A673 (cell line): Measurements from ENCODE around the gene INPP5A. TPM values are rescaled to one million over a fixed set of nuclear protein-coding genes. Genes with fewer than 3 reads are reported as not detected.
"Not testable (repeated sequence)": the region's sequence is repeated elsewhere in the genome, so short reads cannot be mapped to it uniquely, and the experiment has no call there.

Experiments
- BruUV-seq: library from RNA; stranded (reverse); fragments of 400-500 nt; replicated peaks from 2 replicates; lab custom pipeline; 2021; lab: Mats Ljungman, UMichigan
- CTCF ChIA-PET: fragments of 300-600 bp; sonication (Branson Sonifier 250); formaldehyde crosslinking; loops from one replicate; lab custom pipeline; 2022; ENCODE audit warnings: antibody characterized with exemption; lab: Charles Lee
- POLR2A ChIA-PET: fragments of 300-600 bp; sonication (Branson Sonifier 250); formaldehyde crosslinking; loops from one replicate; lab custom pipeline; 2022; ENCODE audit warnings: antibody characterized with exemption; ENCODE audit not compliant: low non-redundant PET; lab: Charles Lee
- DNase-seq: peaks from one replicate; pipeline ENCODE4 v3.0.0-alpha.2; 2015; ENCODE audit warnings: low spot score
- H3K27ac ChIP-seq: fragments of 200-600 bp; sonication (generic); 2 replicates; pipeline ENCODE4 v1.5.1; 2016; ENCODE audit warnings: mixed run types, low read depth, mild to moderate bottlenecking, mixed read lengths, antibody characterized with exemption, low read length; ENCODE audit not compliant: poor library complexity, severe bottlenecking
- H3K27me3 ChIP-seq: fragments of 200-600 bp; sonication (generic); replicated peaks from 2 replicates; pipeline ENCODE4 v1.6.1; 2017; ENCODE audit warnings: mixed run types, low read depth, mild to moderate bottlenecking, mixed read lengths, antibody characterized with exemption, low read length; ENCODE audit not compliant: insufficient read depth, poor library complexity
- H3K36me3 ChIP-seq: fragments of 200-600 bp; sonication (generic); 2 replicates; pipeline ENCODE4 v1.6.1; 2016; ENCODE audit warnings: mixed run types, mild to moderate bottlenecking, mixed read lengths, antibody characterized with exemption, low read length; ENCODE audit not compliant: insufficient read depth, poor library complexity, severe bottlenecking
- H3K4me1 ChIP-seq: fragments of 200-600 bp; sonication (generic); 2 replicates; pipeline ENCODE4 v1.6.1; 2017; ENCODE audit warnings: mixed run types, mild to moderate bottlenecking, mixed read lengths, antibody characterized with exemption, low read length; ENCODE audit not compliant: insufficient read depth, poor library complexity, severe bottlenecking
- H3K4me3 ChIP-seq: fragments of 200-600 bp; sonication (generic); 2 replicates; pipeline ENCODE4 v1.5.1; 2016; ENCODE audit warnings: low read depth, mixed run types, mild to moderate bottlenecking, mixed read lengths, low read length; ENCODE audit not compliant: poor library complexity, severe bottlenecking
- H3K9me3 ChIP-seq: fragments of 200-600 bp; sonication (generic); 2 replicates; pipeline ENCODE4 v1.6.1; 2016; ENCODE audit warnings: mixed run types, low read depth, mild to moderate bottlenecking, mixed read lengths, antibody characterized with exemption, low read length; ENCODE audit not compliant: poor library complexity, severe bottlenecking
- CTCF ChIP-seq: fragments of 300-800, 200-600 bp; sonication (generic); conservative IDR thresholded peaks from 2 replicates; pipeline ENCODE4 v1.5.1; 2017; ENCODE audit warnings: low read depth, mild to moderate bottlenecking, antibody characterized with exemption, low read length, moderate library complexity, mixed read lengths
- EZH2 ChIP-seq: fragments of 200-600 bp; sonication (generic); IDR thresholded peaks from 2 replicates; pipeline ENCODE4 v1.6.1; 2017; ENCODE audit warnings: borderline replicate concordance, low read depth, mild to moderate bottlenecking, mixed read lengths, antibody characterized with exemption, low read length; ENCODE audit not compliant: poor library complexity, severe bottlenecking
- intact Hi-C: fragments of 100-400 bp; cut with micrococcal nuclease; formaldehyde crosslinking; loops from one replicate; pipeline ENCODE4 v1.10.0; 2022; ENCODE audit not compliant: unreplicated experiment
- total RNA-seq: library from RNA; stranded (reverse); gene quantifications from 2 replicates; pipeline ENCODE4 v1.2.3, GENCODE V29; 2021

INPP5A gene
- total RNA-seq, 1 experiment from 2014 or later: 21.8 TPM

GRCh38 chr10:132817701-132818211 is 280.2 kb downstream of the INPP5A start:
- no peak overlapping the region for H3K4me3 ChIP-seq
- TF ChIP-seq CTCF (no peak), EZH2 (no peak)
- CTCF ChIA-PET: no interaction called here
- DNase-seq: no peak
- H3K36me3 ChIP-seq: no peaks in the 10 kb centered on the region
- H3K27me3 ChIP-seq: peaks cover 42% of the 10 kb centered on the region
- no peaks in the 10 kb centered on the region for H3K4me1 ChIP-seq
- no TSS peak for BruUV-seq
- no peak overlapping the region for H3K27ac ChIP-seq
- POLR2A ChIA-PET: no interaction called here
- H3K9me3 ChIP-seq: no peaks in the 10 kb centered on the region
- intact Hi-C loops: no loop called here

GRCh38 chr10:132820056-132820455 is 282.5 kb downstream of the INPP5A start:
- ChIA-PET CTCF (no interaction called here), POLR2A (no interaction called here)
- H3K4me1 ChIP-seq: no peaks in the 10 kb centered on the region
- no peak overlapping the region for H3K27ac ChIP-seq
- H3K36me3 ChIP-seq: no peaks in the 10 kb centered on the region
- no TSS peak for BruUV-seq
- peaks cover 31% of the 10 kb centered on the region for H3K27me3 ChIP-seq
- no peak for TF ChIP-seq CTCF
- no peak for TF ChIP-seq EZH2
- no peak for DNase-seq
- intact Hi-C loops: no loop called here
- H3K9me3 ChIP-seq: no peaks in the 10 kb centered on the region
- no peak overlapping the region for H3K4me3 ChIP-seq

- H3K27ac ChIP-seq, DNase-seq, POLR2A ChIA-PET, H3K4me1 ChIP-seq, BruUV-seq, intact Hi-C loops, H3K4me3 ChIP-seq, H3K36me3 ChIP-seq, CTCF ChIA-PET: not testable (repeated sequence)
- H3K9me3 ChIP-seq: peaks cover 14% of the 10 kb centered on the region
- peaks cover 26% of the 10 kb centered on the region for H3K27me3 ChIP-seq
These were observed 288.4 kb downstream of the INPP5A start for GRCh38 chr10:132825783-132826523.
